Spinal cord (tissue), 10 donors: ENCODE measurements around the gene FADS3. TPM values are rescaled to one million over a fixed set of nuclear protein-coding genes. Genes with fewer than 3 reads are reported as not detected.
A peak's percentile ranks its signal among the peaks of the same experiment; 100 is the strongest.

ENCODE experiments used
- DNase-seq, 6 donors: peaks; one replicate each; pipeline versions ENCODE4 v3.0.0 to v3.0.0-alpha.2; 2013 to 2015; ENCODE audit warnings: low spot score in 6 of 6, low read depth in 4 of 6
- H3K27ac ChIP-seq: one replicate; pipeline ENCODE4 v1.5.1; 2013; ENCODE audit warnings: low read depth, low read length, control low read depth
- H3K27me3 ChIP-seq: one replicate; pipeline ENCODE4 v1.6.1; 2013; ENCODE audit warnings: low read length; ENCODE audit not compliant: control insufficient read depth, insufficient read depth
- H3K36me3 ChIP-seq: one replicate; pipeline ENCODE4 v1.6.1; 2013; ENCODE audit warnings: low read length; ENCODE audit not compliant: control insufficient read depth, insufficient read depth
- H3K4me1 ChIP-seq: one replicate; pipeline ENCODE4 v1.6.1; 2013; ENCODE audit warnings: low read length; ENCODE audit not compliant: control insufficient read depth, insufficient read depth
- H3K4me3 ChIP-seq: one replicate; pipeline ENCODE4 v1.5.1; 2013; ENCODE audit warnings: low read depth, low read length, control low read depth
- H3K9me3 ChIP-seq: one replicate; pipeline ENCODE4 v1.6.1; 2013; ENCODE audit warnings: low read length; ENCODE audit not compliant: control insufficient read depth, insufficient read depth
- WGBS: methylation state at CpG from one replicate; pipeline ENCODE4 v1.1.5; 2013; ENCODE audit warnings: missing lambda C conversion rate; ENCODE audit not compliant: insufficient coverage; 5-methylcytosine and 5-hydroxymethylcytosine counted together
- polyA plus RNA-seq, 2 donors: library from polyadenylated mRNA; unstranded; fragments of 120-200 nt; gene quantifications; one replicate each; pipeline ENCODE4 v1.2.1, GENCODE V29; 2013; ENCODE audit not compliant: insufficient read length in 2 of 2
- total RNA-seq, 2 donors: library from RNA; depleted of rRNA in 1 of 2; stranded (reverse); fragments of 120-200 nt in 1 of 2; fragments of >200 nt in 1 of 2; gene quantifications; one replicate each; pipeline versions ENCODE4 v1.2.3 to v1.2.4, GENCODE V29; 2013 to 2014
- donor health status: healthy.

Gene FADS3
- total and polyA plus RNA-seq, 4 donors = 41.1 to 66.9 (median 60.3) TPM

DNA sequence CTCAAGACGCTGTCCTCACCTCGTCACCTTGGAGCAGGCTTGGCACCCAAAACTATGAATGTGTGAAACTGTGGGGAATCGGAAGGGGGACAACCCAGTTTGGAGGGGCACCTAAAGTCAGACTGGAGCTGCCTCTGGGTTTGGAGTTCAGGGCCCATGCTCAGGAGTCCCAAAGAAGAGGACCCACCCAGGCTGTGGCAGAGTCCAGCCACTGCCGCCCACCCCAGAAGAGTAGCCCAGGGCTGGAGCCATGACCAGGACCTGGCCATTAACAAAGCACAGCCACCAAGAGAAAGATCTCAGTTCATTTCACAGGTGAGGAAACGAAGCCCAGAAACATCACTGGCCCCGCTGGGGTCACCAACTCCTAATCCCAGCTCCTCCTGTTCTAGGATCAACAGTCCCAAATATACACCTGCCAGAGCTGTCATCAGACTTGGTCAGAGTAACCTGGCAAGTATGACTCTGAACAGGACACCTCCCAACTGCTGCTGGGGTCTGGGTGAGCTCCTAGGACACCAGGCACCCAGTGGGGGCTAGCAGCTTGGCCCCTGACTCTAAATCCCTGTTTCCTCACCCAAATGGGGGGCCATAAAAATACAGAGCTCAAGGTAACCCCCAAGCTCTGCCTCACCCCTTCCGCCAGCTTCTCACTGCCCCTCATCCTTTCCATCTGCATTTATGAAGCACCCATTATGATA is 23.3 kb upstream of the FADS3 start:
- Histone ChIP-seq H3K4me3 (peak overlapping the region; percentile 24), H3K4me1 (peaks cover 51% of the 10 kb centered on the region), H3K27me3 (peaks cover 11% of the 10 kb centered on the region), H3K27ac (peak overlapping the region; percentile 25), H3K9me3 (no peaks in the 10 kb centered on the region), H3K36me3 (peaks cover 3% of the 10 kb centered on the region)
- no peak for DNase-seq
- 87% methylated on average over 5 of the region's 7 CpGs for WGBS

GRCh38 chr11:61913699-61914395 is 22.5 kb upstream of the FADS3 start:
- 61% methylated on average over 4 of the region's 8 CpGs for WGBS
- DNase-seq = no peak
- no peak overlapping the region for H3K4me3 ChIP-seq
- H3K36me3 ChIP-seq = peaks cover 3% of the 10 kb centered on the region
- no peaks in the 10 kb centered on the region for H3K9me3 ChIP-seq
- peaks cover 11% of the 10 kb centered on the region for H3K27me3 ChIP-seq
- H3K27ac ChIP-seq = no peak overlapping the region
- peaks cover 59% of the 10 kb centered on the region for H3K4me1 ChIP-seq

GRCh38 chr11:61912991-61913698 is 21.8 kb upstream of the FADS3 start:
- peaks cover 4% of the 10 kb centered on the region for H3K36me3 ChIP-seq
- H3K9me3 ChIP-seq = no peaks in the 10 kb centered on the region
- 78% methylated on average over 18 of the region's 18 CpGs for WGBS
- peak in 1 of 6 donors; percentile 1 for DNase-seq
- H3K27me3 ChIP-seq = peaks cover 5% of the 10 kb centered on the region
- peaks cover 58% of the 10 kb centered on the region for H3K4me1 ChIP-seq
- no peak overlapping the region for H3K4me3 ChIP-seq
- H3K27ac ChIP-seq = peak overlapping the region; percentile 15

DNA sequence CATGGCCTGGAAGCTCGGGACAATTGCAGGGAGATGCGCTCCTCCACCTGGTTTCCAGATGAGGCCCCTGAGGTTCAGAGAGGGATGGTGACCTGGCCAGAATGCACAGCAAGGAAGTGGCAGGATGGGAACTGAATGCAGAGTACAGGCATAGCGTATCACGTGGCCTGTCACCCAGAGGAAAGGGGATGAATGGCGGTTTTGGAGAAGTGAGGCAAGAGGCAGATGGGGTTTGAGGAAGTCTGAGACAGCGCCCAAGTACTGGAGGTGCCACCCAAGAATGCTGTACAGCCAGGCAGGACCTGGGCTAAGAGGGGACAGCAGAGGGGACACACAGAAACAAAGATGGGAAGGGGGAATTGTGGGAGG is 21.2 kb upstream of the FADS3 start:
- H3K36me3 ChIP-seq = peaks cover 10% of the 10 kb centered on the region
- no peak overlapping the region for H3K27ac ChIP-seq
- DNase-seq = peak in 1 of 6 donors; percentile 13
- no peaks in the 10 kb centered on the region for H3K9me3 ChIP-seq
- H3K27me3 ChIP-seq = no peaks in the 10 kb centered on the region
- 84% methylated on average over 6 of the region's 6 CpGs for WGBS
- H3K4me1 ChIP-seq = peaks cover 51% of the 10 kb centered on the region
- H3K4me3 ChIP-seq = no peak overlapping the region

DNA sequence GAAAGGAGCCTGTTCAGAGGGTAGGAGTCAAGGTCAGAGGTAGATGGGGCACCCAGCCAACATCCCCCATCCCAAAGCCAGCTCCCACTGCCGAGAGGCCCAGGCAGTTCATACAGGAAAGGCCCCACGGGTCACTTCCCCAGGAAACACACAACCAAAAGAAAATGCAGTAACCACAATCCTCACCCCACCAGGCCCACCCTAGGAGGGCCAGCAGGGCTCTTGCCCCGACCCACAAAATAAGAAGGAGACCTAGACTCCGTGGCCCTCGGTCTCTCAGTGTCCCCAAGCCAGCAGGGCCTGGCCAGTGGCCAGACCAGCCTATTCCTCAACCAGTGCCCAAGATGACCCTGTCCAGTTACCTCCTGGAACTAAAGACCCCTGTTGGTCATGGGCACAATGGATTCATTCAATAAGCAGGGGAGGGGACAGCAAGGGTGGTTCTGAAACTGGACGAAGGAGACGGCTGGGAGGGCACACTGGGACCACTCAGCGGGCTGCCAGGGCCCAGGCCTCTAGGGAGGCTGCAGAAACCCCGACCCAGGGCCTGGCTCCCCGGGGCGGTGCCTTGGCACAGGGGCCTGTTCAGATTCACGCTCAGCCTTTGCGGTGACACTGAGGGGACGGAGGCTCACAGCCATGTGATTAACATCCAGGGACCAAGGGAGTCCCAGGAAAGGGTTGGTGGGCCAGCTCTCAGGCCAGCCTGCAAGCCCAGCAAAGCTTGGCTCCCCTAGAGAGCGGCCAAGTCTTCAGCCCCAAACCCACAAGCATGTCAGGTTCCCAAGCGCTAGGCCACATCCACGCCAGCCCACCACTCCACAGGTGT is 20.6 kb upstream of the FADS3 start:
- Histone ChIP-seq H3K36me3 (peaks cover 16% of the 10 kb centered on the region), H3K27ac (peak overlapping the region; percentile 47), H3K27me3 (no peaks in the 10 kb centered on the region), H3K9me3 (no peaks in the 10 kb centered on the region), H3K4me3 (no peak overlapping the region), H3K4me1 (peaks cover 50% of the 10 kb centered on the region)
- 69% methylated on average over 16 of the region's 17 CpGs for WGBS
- peak in 1 of 6 donors; percentile 7 for DNase-seq

- no peak for DNase-seq
- peaks cover 43% of the 10 kb centered on the region for H3K4me1 ChIP-seq
- 68% methylated on average over 5 of the region's 7 CpGs for WGBS
Observed at GRCh38 chr11:61911128-61911700, 19.9 kb upstream of the FADS3 start.

GRCh38 chr11:61910187-61911127 is 19.1 kb upstream of the FADS3 start:
- peak overlapping the region; percentile 47 for H3K27ac ChIP-seq
- no peaks in the 10 kb centered on the region for H3K27me3 ChIP-seq
- H3K9me3 ChIP-seq = no peaks in the 10 kb centered on the region
- no peak overlapping the region for H3K4me3 ChIP-seq
- DNase-seq = no peak
- H3K36me3 ChIP-seq = peaks cover 31% of the 10 kb centered on the region
- H3K4me1 ChIP-seq = peaks cover 43% of the 10 kb centered on the region
- 85% methylated on average over 12 of the region's 13 CpGs for WGBS

More at GRCh38 chr11:61911128-61911700, 19.9 kb upstream of the FADS3 start:
- H3K4me3 ChIP-seq = no peak overlapping the region
- no peaks in the 10 kb centered on the region for H3K9me3 ChIP-seq
- peak overlapping the region; percentile 47 for H3K27ac ChIP-seq
- H3K27me3 ChIP-seq = no peaks in the 10 kb centered on the region
- H3K36me3 ChIP-seq = peaks cover 23% of the 10 kb centered on the region

- Histone ChIP-seq H3K27me3 (no peaks in the 10 kb centered on the region), H3K9me3 (no peaks in the 10 kb centered on the region), H3K27ac (peak overlapping the region; percentile 1), H3K4me3 (no peak overlapping the region), H3K36me3 (peaks cover 46% of the 10 kb centered on the region), H3K4me1 (peaks cover 43% of the 10 kb centered on the region)
- whole genome bisulfite sequencing = 47% methylated on average over 10 of the region's 10 CpGs
- peak in 2 of 6 donors; percentile 51 to 76 for DNase-seq
Observed at GRCh38 chr11:61908730-61909316, 17.5 kb upstream of the FADS3 start.
